Esophagus squamous epithelium (tissue), 4 donors: Measurements from ENCODE around the gene TICAM2.

ENCODE experiments used
- POLR2A ChIP-seq, 4 donors: fragments of 450-650 bp; IDR thresholded peaks; one replicate each; pipeline ENCODE4 v1.6.1; 2017; ENCODE audit warnings: antibody characterized with exemption in 4 of 4, mild to moderate bottlenecking in 4 of 4, moderate library complexity in 3 of 4
- TF ChIP-seq, protein P1 (sequence below), 6 experiments: fragments of 450-650 bp in 4 of 6; fragments of 200-600 bp in 2 of 6; sonication (generic) in 2 of 6; IDR thresholded peaks; one replicate each; pipeline ENCODE4 v1.5.1; 2016 to 2019; ENCODE audit warnings: antibody characterized with exemption in 6 of 6, mild to moderate bottlenecking in 4 of 6, moderate library complexity in 4 of 6

DNA sequence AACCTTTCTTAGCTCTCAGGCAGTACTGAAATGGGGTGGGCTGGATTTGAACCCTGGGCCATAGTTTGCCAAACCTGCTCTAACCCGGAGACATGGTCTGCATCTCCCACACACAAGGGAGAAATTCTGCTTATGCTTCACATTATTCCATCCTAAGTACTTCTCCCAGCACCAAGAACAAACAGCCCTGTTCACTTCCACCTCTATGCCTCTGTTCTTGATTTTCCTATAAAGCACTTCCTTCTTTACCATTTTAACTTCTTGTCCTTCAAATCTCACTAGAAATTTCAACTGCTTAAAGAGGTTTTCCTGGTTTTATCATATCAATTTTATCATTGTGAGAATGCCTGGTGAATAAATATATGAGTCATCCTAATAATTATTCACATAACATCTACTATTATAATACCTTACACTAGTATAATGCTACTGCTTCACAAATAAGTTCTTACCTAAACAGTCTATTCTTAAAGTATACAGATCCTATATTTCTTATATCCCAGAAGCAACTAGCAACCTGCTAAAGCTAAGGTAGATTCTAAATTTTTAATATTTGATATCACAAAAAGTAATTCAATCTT, 70.4 kb downstream of the TICAM2 start:
- no peak for TF ChIP-seq POLR2A (IDR thresholded peaks at IDR 0.05)
- TF ChIP-seq, protein P1, sequence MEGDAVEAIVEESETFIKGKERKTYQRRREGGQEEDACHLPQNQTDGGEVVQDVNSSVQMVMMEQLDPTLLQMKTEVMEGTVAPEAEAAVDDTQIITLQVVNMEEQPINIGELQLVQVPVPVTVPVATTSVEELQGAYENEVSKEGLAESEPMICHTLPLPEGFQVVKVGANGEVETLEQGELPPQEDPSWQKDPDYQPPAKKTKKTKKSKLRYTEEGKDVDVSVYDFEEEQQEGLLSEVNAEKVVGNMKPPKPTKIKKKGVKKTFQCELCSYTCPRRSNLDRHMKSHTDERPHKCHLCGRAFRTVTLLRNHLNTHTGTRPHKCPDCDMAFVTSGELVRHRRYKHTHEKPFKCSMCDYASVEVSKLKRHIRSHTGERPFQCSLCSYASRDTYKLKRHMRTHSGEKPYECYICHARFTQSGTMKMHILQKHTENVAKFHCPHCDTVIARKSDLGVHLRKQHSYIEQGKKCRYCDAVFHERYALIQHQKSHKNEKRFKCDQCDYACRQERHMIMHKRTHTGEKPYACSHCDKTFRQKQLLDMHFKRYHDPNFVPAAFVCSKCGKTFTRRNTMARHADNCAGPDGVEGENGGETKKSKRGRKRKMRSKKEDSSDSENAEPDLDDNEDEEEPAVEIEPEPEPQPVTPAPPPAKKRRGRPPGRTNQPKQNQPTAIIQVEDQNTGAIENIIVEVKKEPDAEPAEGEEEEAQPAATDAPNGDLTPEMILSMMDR (IDR thresholded peaks at IDR 0.05) = no peak
